ENCODE measurements around the gene CBLB.

CBLB gene

DNA sequence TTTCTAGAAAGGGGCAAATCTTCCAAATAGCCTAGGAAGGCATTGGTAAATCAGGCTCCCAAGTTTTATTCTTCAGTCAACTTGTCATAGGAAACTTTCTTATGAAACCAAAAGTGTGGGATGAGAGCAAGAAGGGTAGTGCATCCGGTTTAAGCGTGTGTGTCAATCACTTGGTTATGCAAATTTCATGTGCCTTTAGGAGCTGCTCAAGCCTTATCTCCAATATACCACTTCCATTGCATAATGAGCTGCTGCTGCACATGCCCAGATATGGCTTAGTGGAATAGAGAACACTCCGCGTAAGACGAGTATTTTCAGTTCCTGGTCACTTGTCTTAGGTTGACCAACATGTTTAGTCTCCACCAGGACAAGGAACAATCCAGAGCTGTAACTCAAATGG, 242.1 kb downstream of the CBLB start:
- Histone ChIP-seq H3K36me3 (ENCODE audit: control insufficient read depth, insufficient read depth, low read length) (no peaks in the 10 kb centered on the region), H3K27me3 (ENCODE audit: control insufficient read depth, insufficient read depth, low read length) (no peaks in the 10 kb centered on the region), H3K27ac (ENCODE audit: low read length) (no peak overlapping the region), H3K9me3 (ENCODE audit: control insufficient read depth, insufficient read depth, low read length) (no peaks in the 10 kb centered on the region), H3K4me3 (ENCODE audit: low read length) (no peak overlapping the region), H3K4me1 (ENCODE audit: control insufficient read depth, insufficient read depth, low read length) (no peaks in the 10 kb centered on the region)
- no peak for DNase-seq (ENCODE audit: low read depth, low spot score)
- no CpG with 5 or more reads among the region's 5 CpGs for WGBS (ENCODE audit: insufficient coverage, insufficient read length)

DNA sequence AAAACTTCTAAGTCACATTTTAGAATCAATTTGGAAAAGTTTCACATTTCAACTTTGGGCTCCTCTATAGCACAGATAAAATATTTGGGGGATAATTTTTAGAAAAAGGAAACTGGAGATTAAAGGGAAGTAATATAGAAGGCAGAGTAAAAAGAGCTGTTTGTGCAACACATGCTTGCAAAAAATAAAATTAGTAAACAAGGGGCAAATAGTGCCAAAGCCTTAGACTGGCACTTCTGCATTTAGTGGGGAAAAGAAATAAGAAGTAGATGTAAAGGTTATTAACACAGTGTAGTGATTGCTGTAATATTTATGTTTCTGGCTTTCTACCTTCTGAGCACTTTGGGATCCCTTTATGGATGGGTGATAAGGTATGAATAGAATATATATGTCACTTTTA, 246.6 kb downstream of the CBLB start:
- Histone ChIP-seq H3K36me3 (ENCODE audit: control insufficient read depth, insufficient read depth, low read length) (no peaks in the 10 kb centered on the region), H3K27ac (ENCODE audit: low read length) (no peak overlapping the region), H3K9me3 (ENCODE audit: control insufficient read depth, insufficient read depth, low read length) (no peaks in the 10 kb centered on the region), H3K27me3 (ENCODE audit: control insufficient read depth, insufficient read depth, low read length) (no peaks in the 10 kb centered on the region), H3K4me3 (ENCODE audit: low read length) (no peak overlapping the region), H3K4me1 (ENCODE audit: control insufficient read depth, insufficient read depth, low read length) (no peaks in the 10 kb centered on the region)
- no peak for DNase-seq (ENCODE audit: low read depth, low spot score)

DNA sequence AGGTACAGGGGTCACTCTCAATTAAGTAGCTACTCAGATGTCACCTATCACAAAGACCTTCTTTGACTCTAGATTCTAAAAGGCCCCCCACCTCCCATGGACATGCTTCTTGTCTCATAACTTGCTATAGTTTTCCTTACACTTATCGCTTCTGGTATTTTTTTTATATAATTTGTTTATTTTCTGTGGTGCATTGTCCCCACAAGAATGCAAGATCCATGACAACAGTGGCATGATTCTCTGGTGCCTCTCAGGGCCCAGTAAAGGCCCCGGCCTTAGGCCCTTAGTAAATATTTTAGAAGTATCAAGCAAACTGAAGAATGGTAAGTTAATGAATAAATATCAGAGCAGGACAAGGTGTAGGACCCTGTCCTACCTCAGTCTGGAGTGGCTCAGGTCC, 248.6 kb downstream of the CBLB start:
- Histone ChIP-seq H3K27ac (ENCODE audit: low read length) (no peak overlapping the region), H3K36me3 (ENCODE audit: control insufficient read depth, insufficient read depth, low read length) (no peaks in the 10 kb centered on the region), H3K4me1 (ENCODE audit: control insufficient read depth, insufficient read depth, low read length) (no peaks in the 10 kb centered on the region), H3K4me3 (ENCODE audit: low read length) (no peak overlapping the region), H3K9me3 (ENCODE audit: control insufficient read depth, insufficient read depth, low read length) (no peaks in the 10 kb centered on the region), H3K27me3 (ENCODE audit: control insufficient read depth, insufficient read depth, low read length) (no peaks in the 10 kb centered on the region)
- no peak for DNase-seq (ENCODE audit: low read depth, low spot score)
- WGBS (ENCODE audit: insufficient coverage, insufficient read length), result no CpG with 5 or more reads among the region's 2 CpGs

DNA sequence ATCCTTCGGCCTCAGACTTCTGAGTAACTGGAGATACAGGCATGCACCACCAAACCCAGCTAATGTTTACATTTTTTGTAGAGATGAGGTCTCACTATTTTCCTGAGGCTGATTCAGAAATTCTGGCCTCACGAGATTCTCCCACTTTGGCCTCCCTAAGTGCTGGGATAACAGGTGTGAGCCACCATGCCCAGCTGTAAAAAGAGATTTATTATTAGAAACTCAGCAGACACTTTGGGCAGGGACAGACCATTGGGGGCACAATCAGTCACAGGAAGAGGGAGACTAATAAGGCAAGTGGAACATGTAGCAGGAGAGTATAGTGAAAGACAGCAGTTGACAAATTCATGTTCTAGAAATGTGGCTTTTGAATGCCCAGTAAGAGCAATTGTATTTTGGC, 249.2 kb downstream of the CBLB start:
- no peak overlapping the region for H3K27ac ChIP-seq (ENCODE audit: low read length)
- no peaks in the 10 kb centered on the region for H3K9me3 ChIP-seq (ENCODE audit: control insufficient read depth, insufficient read depth, low read length)
- whole genome bisulfite sequencing (ENCODE audit: insufficient coverage, insufficient read length), result no CpG with 5 or more reads among the region's 2 CpGs
- DNase-seq (ENCODE audit: low read depth, low spot score), result no peak
- no peak overlapping the region for H3K4me3 ChIP-seq (ENCODE audit: low read length)
- no peaks in the 10 kb centered on the region for H3K36me3 ChIP-seq (ENCODE audit: control insufficient read depth, insufficient read depth, low read length)
- H3K27me3 ChIP-seq (ENCODE audit: control insufficient read depth, insufficient read depth, low read length), result no peaks in the 10 kb centered on the region
- H3K4me1 ChIP-seq (ENCODE audit: control insufficient read depth, insufficient read depth, low read length), result no peaks in the 10 kb centered on the region

DNA sequence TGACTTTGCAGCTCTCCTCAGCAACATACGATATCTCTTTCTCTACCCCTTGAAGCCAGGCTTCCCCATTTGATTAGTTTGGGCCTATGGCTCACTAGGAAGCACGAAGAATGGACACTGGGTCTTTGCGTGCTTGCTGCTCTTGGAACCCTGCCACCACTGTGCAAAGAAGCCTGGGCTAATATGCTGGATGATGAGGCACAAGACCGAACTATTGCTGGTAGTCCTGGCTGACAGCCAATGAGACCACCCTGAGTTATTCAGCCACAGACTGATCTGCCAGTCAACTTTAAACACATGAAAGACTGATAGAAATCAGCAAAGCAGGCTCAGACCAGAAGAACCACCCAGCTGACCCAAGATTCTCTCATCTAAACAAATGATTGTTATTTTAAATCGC, 250.3 kb downstream of the CBLB start:
- Histone ChIP-seq H3K4me3 (ENCODE audit: low read length) (no peak overlapping the region), H3K27me3 (ENCODE audit: control insufficient read depth, insufficient read depth, low read length) (no peaks in the 10 kb centered on the region), H3K9me3 (ENCODE audit: control insufficient read depth, insufficient read depth, low read length) (no peaks in the 10 kb centered on the region), H3K36me3 (ENCODE audit: control insufficient read depth, insufficient read depth, low read length) (no peaks in the 10 kb centered on the region), H3K27ac (ENCODE audit: low read length) (no peak overlapping the region), H3K4me1 (ENCODE audit: control insufficient read depth, insufficient read depth, low read length) (no peaks in the 10 kb centered on the region)
- no CpG with 5 or more reads among the region's 5 CpGs for WGBS (ENCODE audit: insufficient coverage, insufficient read length)
- no peak for DNase-seq (ENCODE audit: low read depth, low spot score)

DNA sequence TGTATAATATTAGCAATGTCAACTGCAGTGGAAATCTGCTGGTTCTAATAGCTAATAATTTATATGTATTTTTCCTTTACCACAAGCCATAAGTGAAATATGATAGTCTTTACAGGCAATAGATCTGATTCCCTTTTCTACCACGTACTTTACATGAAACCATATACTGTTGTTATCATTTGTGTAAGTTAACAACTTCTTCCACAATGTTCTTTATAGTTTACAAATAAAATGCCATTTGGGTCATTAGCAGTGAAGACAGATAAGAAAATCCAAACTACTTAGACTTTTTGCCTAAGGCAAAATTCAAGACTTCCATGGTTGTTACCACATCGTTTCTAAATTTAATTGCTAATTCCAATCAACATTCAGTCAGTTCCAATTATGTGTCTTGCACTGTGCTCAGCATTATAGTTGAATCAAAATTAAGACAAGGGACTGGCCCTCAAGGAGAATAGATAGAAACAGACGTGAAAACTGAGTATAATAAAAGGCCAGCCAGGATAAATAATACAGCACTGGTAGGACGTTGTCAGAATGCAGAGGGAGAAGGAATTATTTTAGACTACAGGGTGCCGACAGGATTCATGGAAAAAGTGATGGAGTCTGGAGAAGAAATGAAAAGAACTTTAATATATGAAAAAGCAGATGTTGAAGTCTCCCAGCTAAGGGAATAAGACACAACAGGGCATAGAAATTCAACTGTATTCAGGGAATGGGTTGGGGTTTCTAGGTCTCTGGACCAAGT, 252.3 kb downstream of the CBLB start:
- no peaks in the 10 kb centered on the region for H3K27me3 ChIP-seq (ENCODE audit: control insufficient read depth, insufficient read depth, low read length)
- no CpG with 5 or more reads among the region's 5 CpGs for WGBS (ENCODE audit: insufficient coverage, insufficient read length)
- H3K27ac ChIP-seq (ENCODE audit: low read length), result no peak overlapping the region
- no peaks in the 10 kb centered on the region for H3K36me3 ChIP-seq (ENCODE audit: control insufficient read depth, insufficient read depth, low read length)
- DNase-seq (ENCODE audit: low read depth, low spot score), result no peak
- H3K4me1 ChIP-seq (ENCODE audit: control insufficient read depth, insufficient read depth, low read length), result no peaks in the 10 kb centered on the region
- no peak overlapping the region for H3K4me3 ChIP-seq (ENCODE audit: low read length)
- no peaks in the 10 kb centered on the region for H3K9me3 ChIP-seq (ENCODE audit: control insufficient read depth, insufficient read depth, low read length)

DNA sequence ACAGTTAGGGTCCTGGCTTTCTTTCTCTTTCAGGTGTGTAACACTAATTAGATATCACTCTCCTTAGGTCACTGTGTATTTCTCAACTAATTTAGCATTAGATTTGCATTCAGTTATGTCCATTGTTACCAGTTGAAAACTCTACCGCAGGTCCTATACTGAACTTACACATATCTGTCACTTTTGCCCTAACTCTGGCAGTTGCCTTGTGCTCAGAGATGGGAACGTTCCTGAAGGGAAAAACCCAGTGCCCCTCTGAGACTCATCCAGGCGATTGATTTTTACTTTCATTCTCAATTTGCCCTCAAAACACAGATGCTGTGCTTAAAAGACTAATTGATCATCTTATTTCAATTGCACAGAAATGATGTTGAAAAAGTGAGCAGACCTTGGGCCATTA, 253.0 kb downstream of the CBLB start:
- H3K27me3 ChIP-seq (ENCODE audit: control insufficient read depth, insufficient read depth, low read length), result no peaks in the 10 kb centered on the region
- H3K27ac ChIP-seq (ENCODE audit: low read length), result no peak overlapping the region
- no peak overlapping the region for H3K4me3 ChIP-seq (ENCODE audit: low read length)
- no peaks in the 10 kb centered on the region for H3K36me3 ChIP-seq (ENCODE audit: control insufficient read depth, insufficient read depth, low read length)
- H3K9me3 ChIP-seq (ENCODE audit: control insufficient read depth, insufficient read depth, low read length), result no peaks in the 10 kb centered on the region
- no peak for DNase-seq (ENCODE audit: low read depth, low spot score)
- H3K4me1 ChIP-seq (ENCODE audit: control insufficient read depth, insufficient read depth, low read length), result no peaks in the 10 kb centered on the region
- no CpG with 5 or more reads among the region's 3 CpGs for WGBS (ENCODE audit: insufficient coverage, insufficient read length)

DNA sequence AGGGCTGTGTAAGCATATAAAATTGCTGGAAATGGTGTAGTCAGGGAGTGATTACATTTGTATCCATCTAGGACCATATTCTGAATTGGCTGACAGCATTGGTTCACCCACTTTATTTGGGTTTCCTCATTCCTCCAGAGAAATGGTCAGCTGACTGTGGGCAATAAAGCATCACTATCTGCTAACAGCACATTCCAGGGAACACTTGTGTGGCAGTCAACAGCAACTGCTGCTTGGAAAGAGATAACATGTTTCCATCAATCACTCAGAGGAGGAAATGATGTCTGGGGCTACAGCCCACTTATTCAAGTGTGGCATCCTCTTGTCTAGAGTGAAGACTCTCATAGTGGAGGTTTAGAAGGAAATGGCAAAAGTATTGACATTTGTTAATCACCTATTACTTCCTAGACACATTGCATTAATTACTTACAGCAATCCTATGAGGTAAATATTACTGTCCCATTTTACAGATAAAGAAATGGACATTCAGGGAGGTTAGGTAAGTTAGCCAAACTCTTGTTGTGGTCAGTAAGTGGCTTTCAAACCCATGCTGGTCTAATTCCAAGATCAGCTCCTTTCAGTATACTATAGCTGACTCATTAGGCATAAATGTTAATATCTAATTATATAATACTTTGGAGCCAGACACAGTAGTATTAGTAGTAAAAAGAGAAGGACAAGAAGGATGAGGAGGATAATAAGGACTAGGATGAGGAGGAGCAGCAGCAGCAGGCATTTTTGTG, 254.4 kb downstream of the CBLB start:
- Histone ChIP-seq H3K4me3 (ENCODE audit: low read length) (no peak overlapping the region), H3K27me3 (ENCODE audit: control insufficient read depth, insufficient read depth, low read length) (no peaks in the 10 kb centered on the region), H3K36me3 (ENCODE audit: control insufficient read depth, insufficient read depth, low read length) (no peaks in the 10 kb centered on the region), H3K9me3 (ENCODE audit: control insufficient read depth, insufficient read depth, low read length) (no peaks in the 10 kb centered on the region), H3K4me1 (ENCODE audit: control insufficient read depth, insufficient read depth, low read length) (no peaks in the 10 kb centered on the region), H3K27ac (ENCODE audit: low read length) (no peak overlapping the region)
- DNase-seq (ENCODE audit: low read depth, low spot score), result no peak

DNA sequence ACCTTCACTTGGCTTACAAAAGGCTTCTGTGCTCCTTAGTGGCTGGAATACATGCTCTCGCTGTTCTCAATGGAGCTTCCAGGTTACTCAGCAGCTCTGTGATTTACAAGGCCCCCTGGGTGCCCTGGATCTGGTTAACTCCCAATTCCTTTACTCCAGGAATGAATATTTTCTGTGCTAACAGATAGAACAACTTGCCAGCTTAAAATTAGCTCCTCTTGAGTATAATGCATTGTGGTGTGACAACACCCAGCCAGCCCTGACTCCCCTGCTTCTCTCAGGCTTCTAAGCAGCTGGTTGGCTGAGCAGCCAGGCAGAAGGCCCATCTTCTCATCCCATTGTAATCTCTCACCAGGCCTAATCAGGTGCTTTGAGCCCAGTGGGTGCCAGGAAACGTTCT, 255.7 kb downstream of the CBLB start:
- H3K4me1 ChIP-seq (ENCODE audit: control insufficient read depth, insufficient read depth, low read length), result no peaks in the 10 kb centered on the region
- H3K36me3 ChIP-seq (ENCODE audit: control insufficient read depth, insufficient read depth, low read length), result no peaks in the 10 kb centered on the region
- no peaks in the 10 kb centered on the region for H3K9me3 ChIP-seq (ENCODE audit: control insufficient read depth, insufficient read depth, low read length)
- no CpG with 5 or more reads among the region's 2 CpGs for WGBS (ENCODE audit: insufficient coverage, insufficient read length)
- no peaks in the 10 kb centered on the region for H3K27me3 ChIP-seq (ENCODE audit: control insufficient read depth, insufficient read depth, low read length)
- no peak overlapping the region for H3K4me3 ChIP-seq (ENCODE audit: low read length)
- H3K27ac ChIP-seq (ENCODE audit: low read length), result no peak overlapping the region
- no peak for DNase-seq (ENCODE audit: low read depth, low spot score)

DNA sequence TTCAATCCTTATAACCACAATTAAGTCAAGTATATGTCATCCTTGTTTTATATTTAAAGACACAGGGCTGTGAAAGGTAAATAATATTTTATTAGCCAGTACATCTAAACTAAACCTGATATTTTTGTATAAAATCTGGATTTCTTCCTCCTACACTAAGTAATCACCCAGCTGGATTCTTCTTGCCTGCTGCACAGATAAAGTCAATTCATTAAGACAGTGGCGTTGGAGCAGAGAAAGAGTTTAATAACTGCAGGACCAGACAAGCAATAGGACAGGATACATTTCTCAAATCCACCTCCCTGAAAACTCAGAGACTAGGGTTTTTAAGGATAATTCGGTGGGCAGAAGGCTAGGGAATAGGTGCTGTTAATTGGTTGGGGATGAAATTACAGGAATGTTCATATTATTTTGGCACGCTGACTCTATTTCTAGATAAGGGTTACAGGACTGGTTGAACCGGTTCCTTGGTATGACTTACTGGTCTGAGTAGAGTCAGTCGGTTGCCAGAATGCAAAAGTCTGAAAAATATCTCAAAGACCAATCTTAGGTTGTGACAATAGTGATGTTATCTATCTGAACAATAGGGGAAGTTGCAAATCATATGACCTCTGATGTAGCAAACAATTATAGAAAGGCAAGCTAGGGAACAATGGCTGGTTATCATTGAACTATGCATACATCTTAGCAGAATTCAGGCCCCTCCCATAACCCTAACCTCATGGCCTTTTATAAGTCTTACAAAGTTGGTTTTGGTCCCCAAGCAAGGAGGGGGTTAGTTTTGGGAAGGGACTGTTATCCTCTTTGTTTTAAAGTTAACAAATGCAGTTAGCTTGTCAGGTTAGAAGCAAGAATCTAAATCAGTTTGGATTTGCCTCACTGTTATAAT, 257.3 kb downstream of the CBLB start:
- no peak for DNase-seq (ENCODE audit: low read depth, low spot score)
- H3K9me3 ChIP-seq (ENCODE audit: control insufficient read depth, insufficient read depth, low read length), result no peaks in the 10 kb centered on the region
- no peaks in the 10 kb centered on the region for H3K36me3 ChIP-seq (ENCODE audit: control insufficient read depth, insufficient read depth, low read length)
- no CpG with 5 or more reads among the region's 5 CpGs for WGBS (ENCODE audit: insufficient coverage, insufficient read length)
- no peak overlapping the region for H3K27ac ChIP-seq (ENCODE audit: low read length)
- no peak overlapping the region for H3K4me3 ChIP-seq (ENCODE audit: low read length)
- H3K4me1 ChIP-seq (ENCODE audit: control insufficient read depth, insufficient read depth, low read length), result no peaks in the 10 kb centered on the region
- no peaks in the 10 kb centered on the region for H3K27me3 ChIP-seq (ENCODE audit: control insufficient read depth, insufficient read depth, low read length)
